NK-92 (cell line): ENCODE measurements around the gene PBXIP1.

Experiments
- DNase-seq: peaks from one replicate; lab custom pipeline; 2025; ENCODE audit not compliant: unreplicated experiment; lab: John Stamatoyannopoulos, UW

Gene PBXIP1

GRCh38 chr1:154959426-154959780, 3.5 kb upstream of the PBXIP1 start:
- no peak for DNase-seq

- no peak for DNase-seq
Observed at GRCh38 chr1:154958681-154959425, 3.0 kb upstream of the PBXIP1 start.

GRCh38 chr1:154958036-154958435, 2.1 kb upstream of the PBXIP1 start:
- no peak for DNase-seq

- DNase-seq = no peak
Observed at GRCh38 chr1:154957091-154957657, 1.3 kb upstream of the PBXIP1 start.

GRCh38 chr1:154956544-154956941, 644 bp upstream of the PBXIP1 start:
- DNase-seq = no peak

GRCh38 chr1:154955039-154955717, 721 bp downstream of the PBXIP1 start:
- DNase-seq = peak; percentile 72

GRCh38 chr1:154954541-154954940, 1.4 kb downstream of the PBXIP1 start:
- no peak for DNase-seq

GRCh38 chr1:154953611-154954038, 2.3 kb downstream of the PBXIP1 start:
- DNase-seq = no peak

GRCh38 chr1:154952664-154953063, 3.2 kb downstream of the PBXIP1 start:
- no peak for DNase-seq

- DNase-seq = no peak
Observed at GRCh38 chr1:154951901-154952657, 3.8 kb downstream of the PBXIP1 start.

GRCh38 chr1:154948079-154948478, 7.8 kb downstream of the PBXIP1 start:
- no peak for DNase-seq

GRCh38 chr1:154945962-154946850, 9.7 kb downstream of the PBXIP1 start:
- DNase-seq = no peak

- DNase-seq = no peak
Observed at GRCh38 chr1:154945160-154945961, 10.5 kb downstream of the PBXIP1 start.

- DNase-seq = no peak
Observed at GRCh38 chr1:154944401-154945159, 11.3 kb downstream of the PBXIP1 start.

GRCh38 chr1:154943649-154944400, 12.1 kb downstream of the PBXIP1 start:
- DNase-seq = no peak

GRCh38 chr1:154941333-154942013, 14.4 kb downstream of the PBXIP1 start:
- no peak for DNase-seq

GRCh38 chr1:154940651-154941194, 15.2 kb downstream of the PBXIP1 start:
- DNase-seq = no peak

GRCh38 chr1:154940213-154940560, 15.7 kb downstream of the PBXIP1 start:
- no peak for DNase-seq
